ENCODE data around the gene GPR75. TPM values are rescaled to one million over a fixed set of nuclear protein-coding genes. Genes with fewer than 3 reads are reported as not detected.

GPR75 gene
- total RNA-seq: 2.4 TPM
- 0.17 TPM for polyA plus RNA-seq (ENCODE audit: insufficient read depth, low read depth, low replicate concordance)
- long read RNA-seq, donor 1: 0 reads
- long read RNA-seq, donor 2: 0 reads
- long read RNA-seq, donor 3: 0 reads
- long read RNA-seq, donor 4: 0 reads
- long read RNA-seq, donor 5: 0 reads
- long read RNA-seq, donor 6: 0 reads
- long read RNA-seq, donor 7: 0 reads
- long read RNA-seq, donor 8, partial matches to known transcripts: 0 of 1 reads
- long read RNA-seq, donor 8, other reads (novel, unspliced or antisense): 0 of 1 reads
- long read RNA-seq, donor 9: 0 reads
- long read RNA-seq, donor 10: 0 reads

- FAIRE-seq: no peak
- no peaks in the 10 kb centered on the region for H3K36me3 ChIP-seq (ENCODE audit: control insufficient read depth in 2 of 3, insufficient read depth in 3 of 3, low read length in 3 of 3)
- no peaks in the 10 kb centered on the region for H3K27me3 ChIP-seq (ENCODE audit: control insufficient read depth, insufficient read depth, low read length)
- no peak for TF ChIP-seq CTCF (IDR thresholded peaks at IDR 0.05; ENCODE audit: borderline replicate concordance, extremely low read depth, insufficient read depth)
- intact Hi-C loops (cut with DNase I): no loop called here
- H3K4me1 ChIP-seq (ENCODE audit: control insufficient read depth in 2 of 3, insufficient read depth in 2 of 3, low read depth in 1 of 3, low read length in 3 of 3): no peaks in the 10 kb centered on the region
- peak within 1 kb of the TSS in 1 of 3 donors; percentile 7 for H3K9ac ChIP-seq (ENCODE audit: low read length in 3 of 3)
- peak within 1 kb of the TSS in 1 of 3 donors; percentile 36 for H3K4me3 ChIP-seq (ENCODE audit: low read length in 3 of 3)
- no peak within 1 kb of the TSS for H3K27ac ChIP-seq (ENCODE audit: low read depth in 2 of 2, low read length in 2 of 2)
- no peaks in the 10 kb centered on the region for H3K9me3 ChIP-seq (ENCODE audit: control insufficient read depth in 2 of 3, insufficient read depth in 1 of 3, low read length in 3 of 3)
- peak; percentile 54 to 78 (median 68) for DNase-seq
These were observed at the start of gene GPR75 for GRCh38 chr2:53859206-53860181. Gene GPR75, minus strand, starts transcription at chr2:53859967. Its CDS starts 5,211 bp downstream, at chr2:53854756.

GRCh38 chr2:53907582-53907981 lies 47.8 kb upstream of the GPR75 start:
- Histone ChIP-seq H3K4me1 (ENCODE audit: control insufficient read depth in 2 of 3, insufficient read depth in 2 of 3, low read depth in 1 of 3, low read length in 3 of 3) (no peaks in the 10 kb centered on the region), H3K4me3 (ENCODE audit: low read length in 3 of 3) (no peak overlapping the region), H3K27me3 (ENCODE audit: control insufficient read depth, insufficient read depth, low read length) (no peaks in the 10 kb centered on the region), H3K36me3 (ENCODE audit: control insufficient read depth in 2 of 3, insufficient read depth in 3 of 3, low read length in 3 of 3) (peaks cover 5 to 50% (median 14%) of the 10 kb centered on the region in 3 donors), H3K9me3 (ENCODE audit: control insufficient read depth in 2 of 3, insufficient read depth in 1 of 3, low read length in 3 of 3) (no peaks in the 10 kb centered on the region), H3K27ac (ENCODE audit: low read depth in 2 of 2, low read length in 2 of 2) (no peak overlapping the region), H3K9ac (ENCODE audit: low read length in 3 of 3) (no peak overlapping the region)
- intact Hi-C loops (cut with DNase I): no loop called here
- DNase-seq: no peak
- FAIRE-seq: no peak
- no peak for TF ChIP-seq CTCF (IDR thresholded peaks at IDR 0.05; ENCODE audit: borderline replicate concordance, extremely low read depth, insufficient read depth)

- no peak overlapping the region for H3K9ac ChIP-seq (ENCODE audit: low read length in 3 of 3)
- intact Hi-C loops (cut with DNase I): no loop called here
- H3K9me3 ChIP-seq (ENCODE audit: control insufficient read depth in 2 of 3, insufficient read depth in 1 of 3, low read length in 3 of 3): no peaks in the 10 kb centered on the region
- no peak overlapping the region for H3K4me3 ChIP-seq (ENCODE audit: low read length in 3 of 3)
- no peak for FAIRE-seq
- H3K27me3 ChIP-seq (ENCODE audit: control insufficient read depth, insufficient read depth, low read length): no peaks in the 10 kb centered on the region
- no peak for DNase-seq
- H3K27ac ChIP-seq (ENCODE audit: low read depth in 2 of 2, low read length in 2 of 2): no peak overlapping the region
- no peak for TF ChIP-seq CTCF (IDR thresholded peaks at IDR 0.05; ENCODE audit: borderline replicate concordance, extremely low read depth, insufficient read depth)
- no peaks in the 10 kb centered on the region for H3K4me1 ChIP-seq (ENCODE audit: control insufficient read depth in 2 of 3, insufficient read depth in 2 of 3, low read depth in 1 of 3, low read length in 3 of 3)
- peaks cover 9 to 58% (median 24%) of the 10 kb centered on the region in 3 donors for H3K36me3 ChIP-seq (ENCODE audit: control insufficient read depth in 2 of 3, insufficient read depth in 3 of 3, low read length in 3 of 3)
These were observed 45.6 kb upstream of the GPR75 start for GRCh38 chr2:53905396-53905795.
